Measurements from ENCODE around the gene ITGB8.

ITGB8 gene

DNA sequence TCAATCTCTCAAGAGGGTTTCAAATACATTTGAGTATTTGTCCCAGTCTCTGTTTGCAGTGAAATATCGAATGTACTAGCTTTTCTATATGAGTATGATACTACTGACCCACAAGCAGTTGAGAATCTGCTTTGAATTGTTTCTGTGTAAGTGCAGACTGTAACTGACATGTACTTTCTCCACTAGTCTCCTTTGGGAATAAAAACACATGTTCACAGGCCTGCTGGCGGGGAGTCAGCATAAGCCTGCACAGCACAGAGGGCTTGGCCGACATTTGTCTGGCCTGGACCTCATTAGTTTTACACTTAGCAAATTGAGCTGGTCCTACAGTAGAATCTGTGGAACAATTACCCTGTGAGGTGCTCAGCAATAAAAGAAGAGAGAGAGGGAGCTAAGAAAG is 72.6 kb downstream of the ITGB8 start:
- DNase-seq = no peak
- H3K4me1 ChIP-seq (ENCODE audit: control extremely low read depth in 1 of 4, control insufficient read depth in 4 of 4, insufficient read depth in 4 of 4, low read length in 3 of 4) = peaks cover 0 to 19% (median 7%) of the 10 kb centered on the region in 4 experiments

DNA sequence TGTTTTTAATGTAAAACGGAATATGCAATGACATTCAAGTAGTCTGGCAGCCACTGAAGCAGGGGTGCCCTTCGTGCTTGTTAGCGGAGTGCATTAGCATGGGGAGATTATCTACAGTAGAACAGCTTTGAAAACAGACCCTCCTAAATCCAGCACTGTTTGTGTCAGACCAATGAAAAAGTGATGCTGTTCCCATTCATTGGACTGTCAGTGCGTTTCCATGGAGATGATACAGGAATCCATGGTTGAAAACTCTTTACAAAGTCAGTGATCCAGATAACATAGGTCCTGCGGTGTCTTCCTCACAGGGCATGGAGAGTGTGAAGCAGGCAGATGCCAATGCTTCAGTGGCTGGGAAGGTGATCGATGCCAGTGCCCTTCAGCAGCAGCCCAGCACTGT is 73.6 kb downstream of the ITGB8 start:
- Histone ChIP-seq H3K4me3 (ENCODE audit: control insufficient read depth in 1 of 7, extremely low read depth in 1 of 7, insufficient read depth in 4 of 7, low read depth in 2 of 7, low read length in 6 of 7) (no peak overlapping the region), H3K27me3 (replicated peaks in 2 of 5; ENCODE audit: control insufficient read depth in 4 of 5, insufficient read depth in 5 of 5, low read length in 4 of 5) (no peaks in the 10 kb centered on the region), H3K9me3 (ENCODE audit: control extremely low read depth in 1 of 5, control insufficient read depth in 4 of 5, insufficient read depth in 2 of 5, low read depth in 1 of 5, low read length in 4 of 5) (no peaks in the 10 kb centered on the region), H3K27ac (ENCODE audit: insufficient read depth in 1 of 2, low read depth in 1 of 2, low read length in 2 of 2, poor library complexity in 1 of 2, severe bottlenecking in 2 of 2) (no peak overlapping the region), H3K4me1 (ENCODE audit: control extremely low read depth in 1 of 4, control insufficient read depth in 4 of 4, insufficient read depth in 4 of 4, low read length in 3 of 4) (peaks cover 0 to 24% (median 9%) of the 10 kb centered on the region in 4 experiments), H3K36me3 (ENCODE audit: control insufficient read depth in 4 of 4, insufficient read depth in 4 of 4, low read length in 3 of 4) (peaks cover 0 to 3% (median 0%) of the 10 kb centered on the region in 4 experiments)
- 92% methylated on average over 6 of the region's 6 CpGs for WGBS (ENCODE audit: insufficient coverage)
- ChIA-PET CTCF (interaction anchor here (1.0 to 2.7 kb wide), 3 partner anchors 11 to 41 kb away, joined by 4 to 7 read pairs (median 6); no protein-coding TSS in a partner anchor), POLR2A (no interaction called here)
- DNase-seq = no peak

More for the DNA sequence above, 72.6 kb downstream of the ITGB8 start:
- Histone ChIP-seq H3K27ac (ENCODE audit: insufficient read depth in 1 of 2, low read depth in 1 of 2, low read length in 2 of 2, poor library complexity in 1 of 2, severe bottlenecking in 2 of 2) (no peak overlapping the region), H3K9me3 (ENCODE audit: control extremely low read depth in 1 of 5, control insufficient read depth in 4 of 5, insufficient read depth in 2 of 5, low read depth in 1 of 5, low read length in 4 of 5) (no peaks in the 10 kb centered on the region), H3K27me3 (replicated peaks in 2 of 5; ENCODE audit: control insufficient read depth in 4 of 5, insufficient read depth in 5 of 5, low read length in 4 of 5) (no peaks in the 10 kb centered on the region), H3K36me3 (ENCODE audit: control insufficient read depth in 4 of 4, insufficient read depth in 4 of 4, low read length in 3 of 4) (peaks cover 0 to 3% (median 0%) of the 10 kb centered on the region in 4 experiments), H3K4me3 (ENCODE audit: control insufficient read depth in 1 of 7, extremely low read depth in 1 of 7, insufficient read depth in 4 of 7, low read depth in 2 of 7, low read length in 6 of 7) (no peak overlapping the region)
- ChIA-PET POLR2A (no interaction called here), CTCF (interaction anchor here (1.1 to 2.7 kb wide), 4 partner anchors 8 to 656 kb away, joined by 5 to 7 read pairs (median 6); no protein-coding TSS in a partner anchor)
- WGBS (ENCODE audit: insufficient coverage) = 57% methylated on average over 1 of the region's 3 CpGs

DNA sequence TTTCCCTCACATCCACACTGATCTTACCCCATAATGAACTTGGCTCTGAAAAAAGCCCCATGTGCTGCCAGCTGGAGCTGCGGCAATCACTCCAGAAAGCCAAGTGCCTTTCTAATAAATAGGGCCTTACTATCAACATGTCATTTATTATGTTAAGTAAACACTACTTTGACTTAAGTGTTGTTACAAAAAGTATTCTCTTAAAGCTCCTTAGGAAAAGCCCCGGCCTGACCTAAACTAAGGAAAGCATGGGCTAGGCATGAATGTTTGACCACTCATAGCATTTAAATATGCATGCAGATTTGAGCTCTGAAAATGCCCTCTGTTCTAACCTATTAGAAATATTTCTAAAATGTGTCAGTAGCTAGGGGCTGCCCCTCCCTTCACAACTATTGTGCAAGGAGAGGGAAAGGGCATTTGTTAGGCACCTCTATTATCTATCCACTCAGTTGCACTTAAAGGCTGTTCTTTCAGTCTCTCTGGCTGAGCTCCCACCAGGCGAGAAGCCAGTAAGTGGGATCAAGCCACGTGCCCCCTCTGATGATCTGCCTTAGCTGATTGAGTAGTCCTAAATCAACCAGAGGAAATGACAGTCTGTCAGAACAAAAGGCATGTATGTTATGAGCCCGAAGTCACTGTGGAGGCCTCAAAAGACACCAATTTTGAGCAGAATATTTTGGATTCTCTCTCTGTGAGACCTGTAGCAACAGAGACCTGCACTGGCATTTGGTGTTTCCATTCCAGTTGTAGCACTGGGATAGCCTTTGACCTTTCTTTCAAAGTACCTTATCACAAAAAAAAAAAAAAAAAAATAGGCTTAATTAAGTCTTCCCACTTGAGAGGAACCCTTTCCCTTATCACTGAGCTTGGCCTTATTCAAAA is 77.1 kb downstream of the ITGB8 start:
- CTCF ChIA-PET = interaction anchor here (1.0 kb wide), 1 partner anchor 21 kb away, joined by 3 read pairs; no protein-coding TSS in a partner anchor
- peaks cover 0 to 5% (median 2%) of the 10 kb centered on the region in 4 experiments for H3K36me3 ChIP-seq (ENCODE audit: control insufficient read depth in 4 of 4, insufficient read depth in 4 of 4, low read length in 3 of 4)
- no peak for DNase-seq
- H3K27ac ChIP-seq (ENCODE audit: insufficient read depth in 1 of 2, low read depth in 1 of 2, low read length in 2 of 2, poor library complexity in 1 of 2, severe bottlenecking in 2 of 2) = no peak overlapping the region
- no peak overlapping the region for H3K4me3 ChIP-seq (ENCODE audit: control insufficient read depth in 1 of 7, extremely low read depth in 1 of 7, insufficient read depth in 4 of 7, low read depth in 2 of 7, low read length in 6 of 7)
- WGBS (ENCODE audit: insufficient coverage) = 85% methylated on average over 4 of the region's 5 CpGs
- no peaks in the 10 kb centered on the region for H3K9me3 ChIP-seq (ENCODE audit: control extremely low read depth in 1 of 5, control insufficient read depth in 4 of 5, insufficient read depth in 2 of 5, low read depth in 1 of 5, low read length in 4 of 5)
- POLR2A ChIA-PET = no interaction called here
- H3K27me3 ChIP-seq (replicated peaks in 2 of 5; ENCODE audit: control insufficient read depth in 4 of 5, insufficient read depth in 5 of 5, low read length in 4 of 5) = no peaks in the 10 kb centered on the region
- peaks cover 0 to 41% (median 16%) of the 10 kb centered on the region in 4 experiments for H3K4me1 ChIP-seq (ENCODE audit: control extremely low read depth in 1 of 4, control insufficient read depth in 4 of 4, insufficient read depth in 4 of 4, low read length in 3 of 4)

DNA sequence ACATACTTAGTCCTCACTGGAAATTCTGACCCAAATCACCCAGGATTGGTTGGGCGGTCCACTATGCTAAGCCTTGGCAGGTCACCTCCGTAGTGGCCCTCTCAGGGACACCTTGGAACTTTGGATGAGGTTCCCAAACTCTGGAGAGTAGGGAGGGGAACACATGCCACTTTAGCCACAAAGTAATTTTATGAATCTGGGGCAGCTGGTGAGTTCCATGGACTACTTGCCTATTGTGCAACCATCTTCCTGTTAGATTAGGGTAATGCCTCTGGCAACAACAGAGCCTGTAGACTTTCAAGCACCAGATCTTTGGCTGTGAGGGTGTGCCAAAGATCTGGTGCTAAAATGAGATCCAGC is 77.7 kb downstream of the ITGB8 start:
- no peak overlapping the region for H3K27ac ChIP-seq (ENCODE audit: insufficient read depth in 1 of 2, low read depth in 1 of 2, low read length in 2 of 2, poor library complexity in 1 of 2, severe bottlenecking in 2 of 2)
- ChIA-PET POLR2A (no interaction called here), CTCF (interaction anchor here (1.0 kb wide), 1 partner anchor 21 kb away, joined by 3 read pairs; no protein-coding TSS in a partner anchor)
- H3K4me3 ChIP-seq (ENCODE audit: control insufficient read depth in 1 of 7, extremely low read depth in 1 of 7, insufficient read depth in 4 of 7, low read depth in 2 of 7, low read length in 6 of 7) = no peak overlapping the region
- H3K4me1 ChIP-seq (ENCODE audit: control extremely low read depth in 1 of 4, control insufficient read depth in 4 of 4, insufficient read depth in 4 of 4, low read length in 3 of 4) = peaks cover 0 to 39% (median 15%) of the 10 kb centered on the region in 4 experiments
- DNase-seq = no peak
- peaks cover 0 to 5% (median 2%) of the 10 kb centered on the region in 4 experiments for H3K36me3 ChIP-seq (ENCODE audit: control insufficient read depth in 4 of 4, insufficient read depth in 4 of 4, low read length in 3 of 4)
- H3K27me3 ChIP-seq (replicated peaks in 2 of 5; ENCODE audit: control insufficient read depth in 4 of 5, insufficient read depth in 5 of 5, low read length in 4 of 5) = no peaks in the 10 kb centered on the region
- WGBS (ENCODE audit: insufficient coverage) = no CpG with 5 or more reads among the region's 2 CpGs
- no peaks in the 10 kb centered on the region for H3K9me3 ChIP-seq (ENCODE audit: control extremely low read depth in 1 of 5, control insufficient read depth in 4 of 5, insufficient read depth in 2 of 5, low read depth in 1 of 5, low read length in 4 of 5)

DNA sequence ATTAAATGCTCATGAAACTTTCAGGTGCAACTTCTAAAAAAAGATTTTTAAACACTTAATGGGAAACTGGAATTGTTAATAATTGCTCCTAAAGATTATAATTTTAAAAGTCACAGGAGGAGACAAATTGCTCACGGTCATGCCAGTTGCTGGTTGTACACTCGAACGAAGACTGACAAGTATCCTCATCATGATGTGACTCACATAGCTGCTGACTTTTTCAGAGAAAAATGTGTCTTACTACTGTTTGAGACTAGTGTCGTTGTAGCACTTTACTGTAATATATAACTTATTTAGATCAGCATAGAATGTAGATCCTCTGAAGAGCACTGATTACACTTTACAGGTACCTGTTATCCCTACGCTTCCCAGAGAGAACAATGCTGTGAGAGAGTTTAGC is 79.3 kb downstream of the ITGB8 start:
- Histone ChIP-seq H3K36me3 (ENCODE audit: control insufficient read depth in 4 of 4, insufficient read depth in 4 of 4, low read length in 3 of 4) (peaks cover 0 to 5% (median 2%) of the 10 kb centered on the region in 4 experiments), H3K4me3 (ENCODE audit: control insufficient read depth in 1 of 7, extremely low read depth in 1 of 7, insufficient read depth in 4 of 7, low read depth in 2 of 7, low read length in 6 of 7) (no peak overlapping the region), H3K4me1 (ENCODE audit: control extremely low read depth in 1 of 4, control insufficient read depth in 4 of 4, insufficient read depth in 4 of 4, low read length in 3 of 4) (peaks cover 0 to 31% (median 9%) of the 10 kb centered on the region in 4 experiments), H3K27ac (ENCODE audit: insufficient read depth in 1 of 2, low read depth in 1 of 2, low read length in 2 of 2, poor library complexity in 1 of 2, severe bottlenecking in 2 of 2) (no peak overlapping the region), H3K27me3 (replicated peaks in 2 of 5; ENCODE audit: control insufficient read depth in 4 of 5, insufficient read depth in 5 of 5, low read length in 4 of 5) (no peaks in the 10 kb centered on the region), H3K9me3 (ENCODE audit: control extremely low read depth in 1 of 5, control insufficient read depth in 4 of 5, insufficient read depth in 2 of 5, low read depth in 1 of 5, low read length in 4 of 5) (no peaks in the 10 kb centered on the region)
- CTCF ChIA-PET = interaction anchor here (0.8 to 2.2 kb wide), 2 partner anchors 8 to 656 kb away, joined by 3 to 6 read pairs; no protein-coding TSS in a partner anchor
- no peak for DNase-seq
- POLR2A ChIA-PET = no interaction called here
- 90% methylated on average over 4 of the region's 5 CpGs for WGBS (ENCODE audit: insufficient coverage)

DNA sequence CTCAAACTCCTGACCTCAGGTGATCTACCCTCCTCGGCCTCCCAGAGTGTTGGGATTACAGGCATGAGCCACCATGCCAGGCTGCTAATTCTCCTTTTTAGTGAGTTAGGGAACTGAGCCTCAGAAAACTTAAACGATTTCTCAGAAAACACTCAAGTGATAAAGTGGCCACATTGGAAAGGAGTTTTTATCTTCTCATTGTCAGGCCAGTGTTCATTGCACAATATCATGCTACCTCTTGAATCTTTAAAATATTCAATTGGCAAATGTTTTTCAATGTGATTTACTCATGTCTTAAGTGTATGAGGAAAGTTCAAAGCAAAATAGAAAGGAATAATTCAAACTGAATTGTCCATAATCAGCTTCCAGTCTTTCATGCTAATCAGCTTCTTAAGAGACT is 80.7 kb downstream of the ITGB8 start:
- no peaks in the 10 kb centered on the region for H3K9me3 ChIP-seq (ENCODE audit: control extremely low read depth in 1 of 5, control insufficient read depth in 4 of 5, insufficient read depth in 2 of 5, low read depth in 1 of 5, low read length in 4 of 5)
- DNase-seq = no peak
- peaks cover 0 to 5% (median under 1%) of the 10 kb centered on the region in 4 experiments for H3K36me3 ChIP-seq (ENCODE audit: control insufficient read depth in 4 of 4, insufficient read depth in 4 of 4, low read length in 3 of 4)
- no peaks in the 10 kb centered on the region for H3K27me3 ChIP-seq (replicated peaks in 2 of 5; ENCODE audit: control insufficient read depth in 4 of 5, insufficient read depth in 5 of 5, low read length in 4 of 5)
- H3K4me3 ChIP-seq (ENCODE audit: control insufficient read depth in 1 of 7, extremely low read depth in 1 of 7, insufficient read depth in 4 of 7, low read depth in 2 of 7, low read length in 6 of 7) = no peak overlapping the region
- ChIA-PET CTCF (interaction anchor here (0.7 to 2.2 kb wide), 3 partner anchors 9 to 19 kb away, joined by 3 to 6 read pairs (median 4); no protein-coding TSS in a partner anchor), POLR2A (no interaction called here)
- WGBS (ENCODE audit: insufficient coverage) = 100% methylated on average over 2 of the region's 2 CpGs
- no peak overlapping the region for H3K27ac ChIP-seq (ENCODE audit: insufficient read depth in 1 of 2, low read depth in 1 of 2, low read length in 2 of 2, poor library complexity in 1 of 2, severe bottlenecking in 2 of 2)
- peaks cover 0 to 31% (median 9%) of the 10 kb centered on the region in 4 experiments for H3K4me1 ChIP-seq (ENCODE audit: control extremely low read depth in 1 of 4, control insufficient read depth in 4 of 4, insufficient read depth in 4 of 4, low read length in 3 of 4)

DNA sequence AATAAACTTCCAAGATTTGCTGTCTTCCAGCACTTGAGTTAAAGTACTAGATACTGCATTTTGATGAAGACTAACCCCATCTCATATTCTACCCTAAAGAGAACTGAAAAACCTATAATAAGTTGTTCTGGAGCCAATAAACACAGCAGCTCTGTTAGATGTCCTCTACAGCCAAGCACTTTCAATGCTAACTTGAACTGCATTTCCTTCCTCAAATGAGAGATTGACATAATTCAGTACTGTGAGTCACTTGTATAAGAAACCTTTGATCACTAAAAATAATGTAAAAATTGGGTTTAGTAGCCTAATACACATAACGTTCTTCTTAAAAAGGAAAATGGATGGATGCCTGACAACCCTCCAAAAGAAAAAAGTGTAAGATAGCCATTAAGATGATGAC is 81.3 kb downstream of the ITGB8 start:
- WGBS (ENCODE audit: insufficient coverage) = no CpG with 5 or more reads among the region's 1 CpG
- peak in 2 of 3 donors; percentile 65 to 77 for DNase-seq
- H3K9me3 ChIP-seq (ENCODE audit: control extremely low read depth in 1 of 5, control insufficient read depth in 4 of 5, insufficient read depth in 2 of 5, low read depth in 1 of 5, low read length in 4 of 5) = no peaks in the 10 kb centered on the region
- H3K4me1 ChIP-seq (ENCODE audit: control extremely low read depth in 1 of 4, control insufficient read depth in 4 of 4, insufficient read depth in 4 of 4, low read length in 3 of 4) = peaks cover 0 to 33% (median 10%) of the 10 kb centered on the region in 4 experiments
- no peak overlapping the region for H3K27ac ChIP-seq (ENCODE audit: insufficient read depth in 1 of 2, low read depth in 1 of 2, low read length in 2 of 2, poor library complexity in 1 of 2, severe bottlenecking in 2 of 2)
- peaks cover 0 to 5% (median under 1%) of the 10 kb centered on the region in 4 experiments for H3K36me3 ChIP-seq (ENCODE audit: control insufficient read depth in 4 of 4, insufficient read depth in 4 of 4, low read length in 3 of 4)
- ChIA-PET POLR2A (no interaction called here), CTCF (interaction anchor here (0.7 to 2.2 kb wide), 2 partner anchors 10 to 13 kb away, joined by 4 to 6 read pairs; no protein-coding TSS in a partner anchor)
- no peaks in the 10 kb centered on the region for H3K27me3 ChIP-seq (replicated peaks in 2 of 5; ENCODE audit: control insufficient read depth in 4 of 5, insufficient read depth in 5 of 5, low read length in 4 of 5)
- no peak overlapping the region for H3K4me3 ChIP-seq (ENCODE audit: control insufficient read depth in 1 of 7, extremely low read depth in 1 of 7, insufficient read depth in 4 of 7, low read depth in 2 of 7, low read length in 6 of 7)
